Kidney glomerular epithelial cell (primary cell): ENCODE results near the gene AVL9.

ENCODE experiments used
- DNase-seq: peaks from one replicate; lab custom pipeline; 2025; lab: John Stamatoyannopoulos, UW

AVL9 gene

DNA sequence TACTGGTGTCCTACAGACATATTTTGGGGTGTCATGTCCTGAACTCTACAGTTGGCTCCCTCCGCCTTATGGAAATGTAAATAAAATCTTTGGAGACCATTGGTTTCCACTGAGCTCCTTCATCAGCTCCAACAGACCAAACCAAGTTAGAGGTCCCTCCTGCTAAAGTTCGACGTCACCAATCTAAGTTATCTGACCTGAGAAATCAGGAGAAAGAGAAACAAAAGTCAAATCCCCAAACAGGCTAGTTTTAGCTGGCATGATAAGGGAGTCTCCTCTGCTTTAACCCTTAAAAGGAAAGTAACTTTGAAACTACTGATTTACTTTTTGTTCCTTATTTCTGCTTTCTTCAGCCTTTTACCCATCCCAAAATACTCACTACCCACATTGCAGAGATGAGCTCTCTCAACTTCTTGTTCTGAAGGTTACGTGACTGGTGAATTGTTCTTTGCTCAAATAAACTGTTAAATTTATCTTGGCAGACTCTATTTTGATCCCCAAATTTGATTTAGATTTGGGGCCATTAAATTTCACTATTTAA, 39.9 kb downstream of the AVL9 start:
- DNase-seq: no peak

- DNase-seq: no peak
Observed at GRCh38 chr7:32536016-32536415, 40.7 kb downstream of the AVL9 start.

DNA sequence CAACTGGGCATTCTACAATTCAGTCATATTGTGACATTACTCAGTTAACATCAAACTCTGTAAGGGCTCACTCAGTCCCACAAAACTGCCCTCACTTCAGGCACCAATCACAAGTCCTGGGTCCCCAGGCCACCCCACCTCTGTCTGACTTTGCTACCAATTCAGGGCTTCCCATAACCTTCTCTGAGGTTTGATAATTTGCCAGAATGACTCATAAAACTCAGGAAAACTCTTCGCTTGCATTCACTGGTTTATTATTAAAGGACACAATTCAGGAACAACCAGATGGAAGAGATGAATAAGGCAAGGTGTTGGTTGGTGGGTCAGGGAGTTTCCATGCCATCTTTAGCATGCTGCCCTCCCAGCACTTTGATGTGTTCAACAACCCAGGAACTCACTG, 41.3 kb downstream of the AVL9 start:
- peak; percentile 81 for DNase-seq

- no peak for DNase-seq
Observed at GRCh38 chr7:32537760-32538159, 42.5 kb downstream of the AVL9 start.

GRCh38 chr7:32539366-32539765, 44.1 kb downstream of the AVL9 start:
- no peak for DNase-seq

DNA sequence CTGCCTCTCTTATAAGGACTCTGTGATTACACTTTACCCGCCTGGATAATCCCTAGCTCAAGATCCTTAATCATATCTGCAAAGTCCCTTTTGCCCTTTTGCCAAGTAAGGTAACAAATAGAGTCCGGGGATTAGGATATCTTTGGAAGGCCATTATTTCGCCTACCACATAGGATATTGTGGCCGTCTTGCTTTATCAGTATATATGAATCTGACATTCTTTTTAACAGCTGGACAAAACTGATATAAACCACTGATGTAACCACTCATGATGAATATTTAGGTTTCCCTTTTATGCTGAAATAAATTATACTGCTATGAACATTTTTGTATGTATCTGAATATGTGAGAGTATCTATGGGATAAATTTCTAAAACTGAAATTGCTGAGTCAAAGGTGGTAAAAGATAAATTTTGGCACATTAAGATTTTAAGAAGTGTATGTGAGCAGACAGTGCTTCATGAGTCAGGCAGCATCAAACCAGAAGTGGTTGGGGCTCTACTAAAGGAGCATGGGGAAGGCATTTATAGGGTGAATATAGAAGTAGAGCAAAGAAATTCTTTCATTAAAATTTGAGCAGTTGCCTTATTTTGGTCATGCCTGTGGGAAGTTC, 44.7 kb downstream of the AVL9 start:
- no peak for DNase-seq

GRCh38 chr7:32542595-32542994, 47.3 kb downstream of the AVL9 start:
- DNase-seq: no peak

- DNase-seq: no peak
Observed at GRCh38 chr7:32559480-32559879, 64.2 kb downstream of the AVL9 start.

- DNase-seq: no peak
Observed at GRCh38 chr7:32560075-32560474, 64.8 kb downstream of the AVL9 start.

DNA sequence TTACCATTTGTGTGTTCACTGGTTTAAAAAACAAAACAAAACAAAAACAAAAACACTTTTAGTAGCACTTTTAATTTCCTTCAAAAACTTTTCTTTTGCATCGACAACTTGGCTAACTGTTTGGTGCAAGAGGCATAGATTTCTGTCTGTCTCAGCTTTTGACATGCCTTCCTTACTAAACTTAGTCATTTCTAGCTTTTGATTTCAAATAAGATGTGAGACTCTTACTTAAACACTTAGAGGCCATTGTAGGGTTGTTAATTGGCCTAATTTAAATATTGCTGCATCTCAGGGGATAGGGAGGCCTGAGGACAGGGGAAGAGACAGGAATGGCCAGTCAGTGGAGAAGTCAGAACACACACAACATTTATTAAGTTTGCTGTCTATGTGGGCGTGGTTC, 66.3 kb downstream of the AVL9 start:
- no peak for DNase-seq

GRCh38 chr7:32564542-32564941, 69.3 kb downstream of the AVL9 start:
- no peak for DNase-seq

GRCh38 chr7:32569388-32570289, 74.3 kb downstream of the AVL9 start:
- DNase-seq: peak; percentile 88

DNA sequence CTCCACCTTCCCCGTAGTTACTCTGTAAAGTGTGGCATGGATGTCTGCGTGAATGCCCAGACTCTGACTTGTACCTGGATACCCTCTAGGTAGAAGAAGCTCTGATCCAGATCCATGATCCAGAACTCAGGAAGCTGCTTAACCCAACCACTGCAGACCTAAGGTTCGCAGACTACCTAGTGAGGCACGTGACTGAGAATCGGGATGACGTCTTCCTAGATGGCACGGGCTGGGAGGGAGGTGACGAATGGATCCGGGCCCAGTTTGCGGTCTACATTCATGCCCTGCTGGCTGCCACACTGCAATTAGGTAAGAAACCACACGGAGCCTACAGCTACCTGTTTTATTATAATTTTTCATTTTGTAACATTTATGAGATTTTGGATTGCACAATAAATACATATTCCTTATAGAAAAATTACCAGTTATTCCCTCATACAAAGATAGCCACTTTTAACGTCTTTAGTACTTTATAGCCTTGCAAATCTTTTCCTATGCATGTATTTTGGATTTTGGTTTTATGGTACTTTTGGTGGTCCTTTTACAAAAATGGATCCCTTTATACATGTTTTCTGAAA, 77.9 kb downstream of the AVL9 start:
- DNase-seq: peak; percentile 2

- DNase-seq: no peak
Observed at GRCh38 chr7:32574626-32575025, 79.3 kb downstream of the AVL9 start.

DNA sequence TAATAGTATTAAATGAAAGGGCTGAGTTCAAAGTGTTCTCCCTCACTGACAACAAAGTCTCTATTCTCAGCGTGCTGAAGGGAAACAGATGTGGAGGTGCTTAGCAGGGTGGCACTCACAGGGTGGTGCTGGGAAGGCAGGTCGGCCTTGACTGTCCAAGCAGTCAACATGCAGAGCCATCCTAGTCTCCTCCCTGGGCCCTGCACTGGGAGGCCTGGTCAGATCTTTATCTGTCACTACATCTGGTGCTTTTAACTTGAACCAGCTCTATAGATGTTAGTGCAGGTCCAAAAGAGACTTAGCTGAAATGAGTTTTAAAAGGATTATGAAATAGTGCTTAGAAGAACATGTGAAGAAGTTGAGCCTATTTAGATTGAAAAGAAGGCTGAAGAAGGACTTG, 82.1 kb downstream of the AVL9 start:
- no peak for DNase-seq

DNA sequence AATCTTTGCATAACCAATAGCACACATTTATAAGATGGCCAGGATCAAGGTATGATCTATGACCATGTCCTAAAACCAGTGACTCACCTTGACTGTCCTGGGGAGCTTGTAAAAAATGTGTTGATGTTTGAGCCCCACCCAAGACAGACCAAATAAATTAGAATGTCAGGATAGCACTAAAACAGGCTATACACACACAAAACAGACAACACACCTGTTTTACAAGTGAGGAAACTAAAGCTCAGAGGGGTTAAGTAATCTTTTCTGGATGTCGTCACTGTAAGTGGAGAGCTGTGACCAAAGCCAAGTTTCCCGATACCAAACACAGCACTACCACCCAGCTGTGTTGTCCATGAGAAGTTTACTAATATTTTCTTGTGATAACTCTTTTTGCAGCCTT, 84.5 kb downstream of the AVL9 start:
- no peak for DNase-seq

DNA sequence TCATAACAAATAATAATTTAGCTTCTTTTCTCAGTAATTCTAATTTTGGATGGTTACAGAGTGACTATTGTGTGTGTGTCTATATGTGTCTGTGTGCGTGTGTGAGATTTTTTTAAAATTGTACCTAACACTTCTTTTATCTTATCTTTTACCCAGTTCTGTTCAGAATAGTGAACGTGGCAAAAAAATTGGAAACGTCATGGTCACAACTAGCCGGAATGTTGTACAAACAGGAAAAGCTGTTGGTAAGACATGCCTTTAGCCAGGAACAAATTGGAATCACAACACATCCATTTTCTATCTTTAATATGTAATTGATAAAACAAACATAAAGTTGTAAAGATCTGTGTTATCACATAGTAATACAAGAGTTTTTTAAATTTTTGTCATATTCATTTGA, 85.4 kb downstream of the AVL9 start:
- no peak for DNase-seq

- no peak for DNase-seq
Observed at GRCh38 chr7:32582036-32582435, 86.7 kb downstream of the AVL9 start.

DNA sequence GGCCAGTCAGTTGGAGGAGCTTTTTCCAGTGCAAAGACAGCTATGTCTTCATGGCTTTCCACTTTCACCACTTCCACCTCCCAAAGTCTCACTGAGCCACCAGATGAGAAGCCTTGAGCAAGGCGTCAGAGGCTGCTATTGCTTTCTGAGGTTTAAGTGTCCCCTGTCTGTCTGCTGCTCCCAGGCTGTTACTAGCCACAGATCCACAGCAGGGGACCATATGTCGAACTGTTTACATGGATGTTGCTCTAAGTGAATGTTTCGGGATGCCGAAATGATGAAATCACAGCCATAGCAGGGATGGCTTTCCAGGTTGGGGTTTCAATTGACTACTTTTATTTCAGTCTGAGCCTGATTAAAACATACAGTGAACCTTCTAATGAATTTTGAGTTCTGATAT, 88.5 kb downstream of the AVL9 start:
- DNase-seq: no peak

DNA sequence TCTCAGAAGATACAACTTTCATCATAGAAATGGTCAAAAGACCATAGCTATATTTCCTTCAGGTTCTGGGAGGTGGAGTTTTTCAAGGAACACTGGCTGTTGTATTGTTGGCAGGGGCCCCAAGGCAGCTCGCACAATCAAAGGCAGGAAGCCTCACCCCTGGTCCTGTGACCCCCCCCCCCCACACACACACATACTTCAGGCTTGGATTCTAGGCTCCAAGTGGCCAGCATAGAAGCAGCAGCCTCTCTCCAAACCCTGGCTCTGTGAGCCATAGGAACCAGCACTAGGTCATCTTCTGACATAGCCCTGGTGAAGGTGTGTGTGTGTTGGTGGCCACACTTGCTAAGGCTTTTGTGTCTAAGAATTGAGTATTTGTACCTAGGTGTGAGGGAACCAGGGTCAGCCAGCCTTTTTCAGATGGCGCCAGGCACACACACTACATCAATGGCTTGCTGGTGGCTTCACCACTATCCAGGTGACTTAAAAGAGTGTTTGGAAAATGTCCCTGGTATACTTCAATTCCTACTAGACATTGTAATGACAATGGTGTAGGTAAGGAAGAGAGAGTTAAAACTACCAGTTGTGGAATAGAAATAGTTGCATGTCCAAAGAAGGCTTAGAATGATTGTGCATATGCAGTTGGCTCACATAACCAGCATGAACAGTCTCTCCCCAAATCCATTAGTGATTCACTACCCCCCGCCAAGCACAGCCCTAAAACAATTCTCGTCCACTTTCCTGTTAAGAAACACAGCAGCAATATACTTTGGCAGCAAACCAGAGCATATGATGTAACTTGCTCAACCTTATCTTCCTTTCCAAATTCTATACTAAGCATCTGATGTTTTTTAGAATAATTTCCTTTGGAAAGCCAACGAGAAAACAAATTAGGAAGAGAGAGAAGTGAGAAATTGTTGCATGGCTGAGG, 91.3 kb downstream of the AVL9 start:
- DNase-seq: no peak

- peak; percentile 47 for DNase-seq
Observed at GRCh38 chr7:32587411-32587948, 92.2 kb downstream of the AVL9 start.

DNA sequence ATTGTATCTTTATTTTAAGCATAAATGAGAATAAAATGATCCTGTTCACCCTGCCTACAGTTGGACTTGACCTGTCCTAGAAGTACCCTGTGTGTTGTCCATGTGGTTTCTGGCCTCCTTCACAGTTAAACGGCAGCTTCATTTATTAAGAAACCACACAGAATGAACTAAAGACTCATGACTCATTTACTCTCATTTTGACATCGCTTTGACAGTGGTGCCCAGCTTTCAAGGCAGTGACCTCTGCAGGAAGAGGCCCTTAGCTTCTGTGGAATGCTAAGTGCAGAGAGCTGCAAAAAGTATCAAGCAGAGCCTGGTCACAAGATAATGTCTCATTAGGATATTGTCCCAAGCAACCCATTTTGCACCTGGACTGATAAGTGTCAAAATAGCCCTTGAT, 93.4 kb downstream of the AVL9 start:
- peak; percentile 76 for DNase-seq
